IMR-90 (cell line): ENCODE results near the gene ITGB2.

Experiments used
- CTCF ChIP-seq: conservative IDR thresholded peaks from 2 replicates; pipeline ENCODE4 v1.5.1; 2012; ENCODE audit warnings: mild to moderate bottlenecking, low read depth, low read length, improper control_type of control experiment
- MXI1 ChIP-seq: IDR thresholded peaks from 2 replicates; pipeline ENCODE4 v1.6.1; 2012; ENCODE audit warnings: low read depth, mild to moderate bottlenecking, low read length, moderate library complexity, borderline replicate concordance

GRCh38 chr21:44884097-44884496 lies 36.6 kb downstream of the ITGB2 start:
- TF ChIP-seq MXI1 (no peak), CTCF (no peak)
